Measurements from ENCODE around the gene NTSR1.

NTSR1 gene

GRCh38 chr20:62782893-62783278 lies 74.2 kb downstream of the NTSR1 start:
- Histone ChIP-seq H3K9ac (ENCODE audit: low read depth, low read length, poor library complexity, severe bottlenecking) (peak overlapping the region; percentile 41), H2AFZ (ENCODE audit: low read length) (peak overlapping the region; percentile 66), H3F3A (ENCODE audit: low read depth) (no peaks in the 10 kb centered on the region), H4K20me1 (ENCODE audit: insufficient read depth, low read length, poor library complexity, severe bottlenecking) (no peaks in the 10 kb centered on the region), H3K4me1 (ENCODE audit: insufficient read depth, low read length, poor library complexity, severe bottlenecking) (peaks cover 21% of the 10 kb centered on the region), H3K4me3 (ENCODE audit: low read length, poor library complexity, severe bottlenecking) (no peak overlapping the region), H3K4me2 (ENCODE audit: low read depth, low read length, poor library complexity, severe bottlenecking) (peak overlapping the region; percentile 45), H3K9me3 (ENCODE audit: insufficient read depth, low read depth, low read length) (no peaks in the 10 kb centered on the region), H3K9me2 (replicated peaks; ENCODE audit: low read depth, low read length) (no peaks in the 10 kb centered on the region), H3K79me2 (ENCODE audit: insufficient read depth, low read length) (no peaks in the 10 kb centered on the region), H3K27me3 (ENCODE audit: insufficient read depth, low read length, poor library complexity, severe bottlenecking) (no peaks in the 10 kb centered on the region), H3K36me3 (ENCODE audit: insufficient read depth, low read length) (no peaks in the 10 kb centered on the region)
- TF ChIP-seq CTCF (conservative IDR thresholded peaks at IDR 0.05; ENCODE audit: low read length) (no peak), EZH2phosphoT487 (IDR thresholded peaks at IDR 0.05; ENCODE audit: borderline replicate concordance) (no peak)

GRCh38 chr20:62784497-62784896 lies 75.9 kb downstream of the NTSR1 start:
- no peaks in the 10 kb centered on the region for H3K9me2 ChIP-seq (replicated peaks; ENCODE audit: low read depth, low read length)
- no peak overlapping the region for H3K9ac ChIP-seq (ENCODE audit: low read depth, low read length, poor library complexity, severe bottlenecking)
- no peak for TF ChIP-seq CTCF (conservative IDR thresholded peaks at IDR 0.05; ENCODE audit: low read length)
- no peak for TF ChIP-seq EZH2phosphoT487 (IDR thresholded peaks at IDR 0.05; ENCODE audit: borderline replicate concordance)
- peaks cover 21% of the 10 kb centered on the region for H3K4me1 ChIP-seq (ENCODE audit: insufficient read depth, low read length, poor library complexity, severe bottlenecking)
- no peaks in the 10 kb centered on the region for H3K79me2 ChIP-seq (ENCODE audit: insufficient read depth, low read length)
- no peaks in the 10 kb centered on the region for H3F3A ChIP-seq (ENCODE audit: low read depth)
- no peaks in the 10 kb centered on the region for H3K27me3 ChIP-seq (ENCODE audit: insufficient read depth, low read length, poor library complexity, severe bottlenecking)
- no peaks in the 10 kb centered on the region for H3K9me3 ChIP-seq (ENCODE audit: insufficient read depth, low read depth, low read length)
- no peak overlapping the region for H3K4me2 ChIP-seq (ENCODE audit: low read depth, low read length, poor library complexity, severe bottlenecking)
- no peaks in the 10 kb centered on the region for H3K36me3 ChIP-seq (ENCODE audit: insufficient read depth, low read length)
- H2AFZ ChIP-seq (ENCODE audit: low read length) = no peak overlapping the region
- H3K4me3 ChIP-seq (ENCODE audit: low read length, poor library complexity, severe bottlenecking) = no peak overlapping the region
- H4K20me1 ChIP-seq (ENCODE audit: insufficient read depth, low read length, poor library complexity, severe bottlenecking) = no peaks in the 10 kb centered on the region

GRCh38 chr20:62785393-62785792 lies 76.8 kb downstream of the NTSR1 start:
- H3K9ac ChIP-seq (ENCODE audit: low read depth, low read length, poor library complexity, severe bottlenecking) = no peak overlapping the region
- no peaks in the 10 kb centered on the region for H3F3A ChIP-seq (ENCODE audit: low read depth)
- H4K20me1 ChIP-seq (ENCODE audit: insufficient read depth, low read length, poor library complexity, severe bottlenecking) = no peaks in the 10 kb centered on the region
- H3K9me2 ChIP-seq (replicated peaks; ENCODE audit: low read depth, low read length) = no peaks in the 10 kb centered on the region
- TF ChIP-seq CTCF (conservative IDR thresholded peaks at IDR 0.05; ENCODE audit: low read length) (no peak), EZH2phosphoT487 (IDR thresholded peaks at IDR 0.05; ENCODE audit: borderline replicate concordance) (no peak)
- peaks cover 21% of the 10 kb centered on the region for H3K4me1 ChIP-seq (ENCODE audit: insufficient read depth, low read length, poor library complexity, severe bottlenecking)
- no peak overlapping the region for H2AFZ ChIP-seq (ENCODE audit: low read length)
- H3K9me3 ChIP-seq (ENCODE audit: insufficient read depth, low read depth, low read length) = no peaks in the 10 kb centered on the region
- no peak overlapping the region for H3K4me2 ChIP-seq (ENCODE audit: low read depth, low read length, poor library complexity, severe bottlenecking)
- H3K79me2 ChIP-seq (ENCODE audit: insufficient read depth, low read length) = no peaks in the 10 kb centered on the region
- H3K4me3 ChIP-seq (ENCODE audit: low read length, poor library complexity, severe bottlenecking) = no peak overlapping the region
- H3K36me3 ChIP-seq (ENCODE audit: insufficient read depth, low read length) = no peaks in the 10 kb centered on the region
- H3K27me3 ChIP-seq (ENCODE audit: insufficient read depth, low read length, poor library complexity, severe bottlenecking) = no peaks in the 10 kb centered on the region

Measured in Loucy (cell line).